Measurements from ENCODE around the gene DYDC2. TPM values are rescaled to one million over a fixed set of nuclear protein-coding genes. Genes with fewer than 3 reads are reported as not detected.

Gene DYDC2
- total RNA-seq, 1 experiment from 2014 or later = 2.8 TPM

DNA sequence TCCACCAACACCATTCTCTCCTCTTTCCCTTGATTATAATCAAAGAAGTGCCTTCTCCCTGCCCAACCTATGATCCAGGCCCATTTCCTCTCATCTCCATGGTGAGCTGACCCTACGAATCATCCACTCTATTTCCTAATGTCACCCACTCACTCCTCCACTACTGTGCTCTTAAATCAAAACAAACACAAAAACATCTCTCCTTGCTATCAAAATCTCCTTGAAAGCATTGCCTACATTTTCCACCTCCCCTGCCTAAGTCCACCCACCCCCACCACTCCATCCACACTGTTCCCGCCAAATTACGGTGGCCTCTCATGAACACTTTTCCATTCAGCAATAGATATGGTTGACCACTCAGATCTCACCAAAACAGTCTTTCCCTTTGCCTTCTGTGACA lies 5.4 kb upstream of the DYDC2 start:
- Histone ChIP-seq H3K27ac (ENCODE audit: insufficient read length, low read depth, low read length) (no peak overlapping the region), H3T11ph (ENCODE audit: low read length) (no peak overlapping the region), H4K5ac (ENCODE audit: insufficient read length, low read depth, low read length) (no peak overlapping the region), H3K14ac (ENCODE audit: insufficient read depth, low read length) (no peak overlapping the region), H4K20me1 (ENCODE audit: control insufficient read depth, insufficient read depth, insufficient read length) (no peaks in the 10 kb centered on the region), H2AFZ (ENCODE audit: low read length) (no peak overlapping the region), H3K79me2 (ENCODE audit: insufficient read depth, low read length) (no peaks in the 10 kb centered on the region), H4K8ac (replicated peaks; ENCODE audit: insufficient read length, low read depth, low read length) (no peak overlapping the region), H2BK12ac (ENCODE audit: insufficient read length, low read depth, low read length) (no peak overlapping the region), H2BK15ac (ENCODE audit: low read depth, low read length) (no peak overlapping the region), H3K23ac (ENCODE audit: insufficient read length, low read depth, low read length) (no peak overlapping the region), H2BK120ac (ENCODE audit: low read depth, low read length, poor library complexity, severe bottlenecking) (no peak overlapping the region), H2BK5ac (ENCODE audit: insufficient read length, low read length) (no peak overlapping the region), H3K56ac (ENCODE audit: insufficient read length, low read depth, low read length) (no peak overlapping the region), H2AK5ac (ENCODE audit: insufficient read length, low read length) (no peak overlapping the region), H3K4me1 (ENCODE audit: insufficient read depth, low read length) (no peaks in the 10 kb centered on the region; the same call in 1 of the 2 replicates), H4K91ac (ENCODE audit: insufficient read length, low read depth, low read length) (no peak overlapping the region), H3K4me2 (ENCODE audit: insufficient read depth, insufficient read length, low read length) (no peak overlapping the region), H3K23me2 (ENCODE audit: insufficient read length, low read depth, low read length, poor library complexity, severe bottlenecking) (peaks cover 2% of the 10 kb centered on the region), H3K27me3 (ENCODE audit: insufficient read depth, low read length) (no peaks in the 10 kb centered on the region; the same call in 1 of the 2 replicates), H3K18ac (ENCODE audit: insufficient read length, low read depth, low read length) (no peak overlapping the region), H3K4ac (ENCODE audit: low read depth, low read length) (no peak overlapping the region), H3K79me1 (ENCODE audit: insufficient read depth, low read depth, low read length, poor library complexity, severe bottlenecking) (no peaks in the 10 kb centered on the region), H2BK20ac (ENCODE audit: low read depth, low read length, poor library complexity, severe bottlenecking) (no peak overlapping the region), H3K9me3 (ENCODE audit: control insufficient read depth, low read depth, low read length) (no peaks in the 10 kb centered on the region), H3K9ac (ENCODE audit: extremely low read depth, insufficient read length, low read length) (no peak overlapping the region)
- TF ChIP-seq, protein P1, sequence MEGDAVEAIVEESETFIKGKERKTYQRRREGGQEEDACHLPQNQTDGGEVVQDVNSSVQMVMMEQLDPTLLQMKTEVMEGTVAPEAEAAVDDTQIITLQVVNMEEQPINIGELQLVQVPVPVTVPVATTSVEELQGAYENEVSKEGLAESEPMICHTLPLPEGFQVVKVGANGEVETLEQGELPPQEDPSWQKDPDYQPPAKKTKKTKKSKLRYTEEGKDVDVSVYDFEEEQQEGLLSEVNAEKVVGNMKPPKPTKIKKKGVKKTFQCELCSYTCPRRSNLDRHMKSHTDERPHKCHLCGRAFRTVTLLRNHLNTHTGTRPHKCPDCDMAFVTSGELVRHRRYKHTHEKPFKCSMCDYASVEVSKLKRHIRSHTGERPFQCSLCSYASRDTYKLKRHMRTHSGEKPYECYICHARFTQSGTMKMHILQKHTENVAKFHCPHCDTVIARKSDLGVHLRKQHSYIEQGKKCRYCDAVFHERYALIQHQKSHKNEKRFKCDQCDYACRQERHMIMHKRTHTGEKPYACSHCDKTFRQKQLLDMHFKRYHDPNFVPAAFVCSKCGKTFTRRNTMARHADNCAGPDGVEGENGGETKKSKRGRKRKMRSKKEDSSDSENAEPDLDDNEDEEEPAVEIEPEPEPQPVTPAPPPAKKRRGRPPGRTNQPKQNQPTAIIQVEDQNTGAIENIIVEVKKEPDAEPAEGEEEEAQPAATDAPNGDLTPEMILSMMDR (conservative IDR thresholded peaks at IDR 0.05) = no peak
- Mint-ChIP-seq H3K9me3 (no peaks in the 10 kb centered on the region; a peak in 1 of 5 replicates), H3K27me3 (ENCODE audit: low read depth) (peaks cover 17% of the 10 kb centered on the region), H3K36me3 (ENCODE audit: insufficient read depth in 1 of 3, low read depth in 3 of 3) (no peaks in the 10 kb centered on the region; a peak in 1 of 7 replicates), H3K4me1 (peaks cover 12 to 14% of the 10 kb centered on the region in 2 experiments), H3K4me3 (no peak overlapping the region), H3K27ac (no peak overlapping the region)
- WGBS (ENCODE audit: extremely low coverage, insufficient read length, low lambda C conversion rate) = no CpG with 5 or more reads among the region's 3 CpGs
- no peak for DNase-seq
